H1 (cell line): ENCODE measurements around the gene MAPT. TPM values are rescaled to one million over a fixed set of nuclear protein-coding genes. Genes with fewer than 3 reads are reported as not detected.

Experiments used
- CTCF ChIA-PET: fragments of 300-600 bp; sonication (Branson Sonifier 250); formaldehyde crosslinking; loops from one replicate; lab custom pipeline; 2021; ENCODE audit not compliant: partially characterized antibody; lab: Charles Lee
- POLR2A ChIA-PET: fragments of 300-600 bp; sonication (Branson Sonifier 250); formaldehyde crosslinking; loops from one replicate; lab custom pipeline; 2021; ENCODE audit warnings: inconsistent platforms; ENCODE audit not compliant: partially characterized antibody; lab: Charles Lee
- DNase-seq, 2 experiments: peaks; one replicate each; pipeline versions ENCODE4 v3.0.0 to v3.0.0-alpha.2; 2010 to 2022; ENCODE audit warnings: low spot score in 2 of 2, low read depth in 1 of 2, mixed read lengths in 1 of 2
- FAIRE-seq: peaks from 2 replicates; lab custom pipeline; 2011; peaks lifted over from hg19 to GRCh38; lab: Jason Lieb, UNC
- H2AFZ ChIP-seq: 2 replicates; pipeline ENCODE4 v1.8.1; 2012; ENCODE audit warnings: low read length, inconsistent platforms
- H2AK5ac ChIP-seq: 2 replicates; pipeline ENCODE4 v1.6.1; 2013; ENCODE audit warnings: low read depth, low read length
- H2BK120ac ChIP-seq: replicated peaks from 2 replicates; pipeline ENCODE3; 2013; ENCODE audit warnings: low read depth, low read length, inconsistent platforms
- H2BK12ac ChIP-seq: 2 replicates; pipeline ENCODE4 v1.6.1; 2013; ENCODE audit warnings: low read depth, low read length
- H2BK15ac ChIP-seq: 2 replicates; pipeline ENCODE4 v1.6.1; 2013; ENCODE audit warnings: low read length
- H2BK20ac ChIP-seq: 2 replicates; pipeline ENCODE4 v1.6.1; 2013; ENCODE audit warnings: low read length
- H2BK5ac ChIP-seq: 2 replicates; pipeline ENCODE4 v1.6.1; 2013; ENCODE audit warnings: low read depth, low read length
- H3K14ac ChIP-seq: 2 replicates; pipeline ENCODE4 v1.6.1; 2013; ENCODE audit warnings: inconsistent platforms; ENCODE audit not compliant: insufficient read length
- H3K18ac ChIP-seq: 2 replicates; pipeline ENCODE4 v1.6.1; 2013; ENCODE audit warnings: low read length; ENCODE audit errors: extremely low read depth
- H3K23ac ChIP-seq: 2 replicates; pipeline ENCODE4 v1.6.1; 2013; ENCODE audit warnings: inconsistent platforms; ENCODE audit not compliant: insufficient read length
- H3K23me2 ChIP-seq: 2 replicates; pipeline ENCODE4 v1.6.1; 2013; ENCODE audit warnings: low read depth, low read length
- H3K27ac ChIP-seq: 2 replicates; pipeline ENCODE4 v1.6.1; 2011; ENCODE audit warnings: low read depth, low read length, inconsistent platforms
- H3K27me3 ChIP-seq, 4 experiments: replicated peaks in 1 of 4; 1 replicate in 1 of 4; 2 replicates in 3 of 4; pipeline versions ENCODE4 v1.6.1 to v1.8.1; 2011 to 2013; ENCODE audit warnings: low read length in 3 of 4, mild to moderate bottlenecking in 3 of 4, inconsistent platforms in 2 of 4, mixed read lengths in 2 of 4, moderate library complexity in 1 of 4; ENCODE audit not compliant: control insufficient read depth in 3 of 4, insufficient read depth in 3 of 4; ENCODE audit errors: extremely low read depth in 1 of 4
- H3K36me3 ChIP-seq, 4 experiments: 2 replicates each; pipeline versions ENCODE4 v1.6.1 to v1.8.1; 2011 to 2013; ENCODE audit warnings: mild to moderate bottlenecking in 4 of 4, low read length in 3 of 4, moderate library complexity in 2 of 4, control low read depth in 1 of 4, inconsistent platforms in 1 of 4; ENCODE audit not compliant: insufficient read depth in 4 of 4, control insufficient read depth in 2 of 4
- H3K4ac ChIP-seq: replicated peaks from 2 replicates; pipeline ENCODE3; 2013; ENCODE audit warnings: low read length, low read depth, mixed read lengths, inconsistent platforms; ENCODE audit not compliant: insufficient read length
- H3K4me1 ChIP-seq, 4 experiments: replicated peaks in 1 of 4; 1 replicate in 1 of 4; 2 replicates in 3 of 4; pipeline versions ENCODE4 v1.6.1 to v1.8.1; 2011 to 2013; ENCODE audit warnings: low read length in 3 of 4, inconsistent platforms in 2 of 4, mixed read lengths in 1 of 4; ENCODE audit not compliant: insufficient read depth in 4 of 4, control insufficient read depth in 3 of 4
- H3K4me2 ChIP-seq, 2 experiments: 2 replicates each; pipeline versions ENCODE4 v1.6.1 to v1.8.1; 2011 to 2013; ENCODE audit warnings: low read depth in 2 of 2, low read length in 2 of 2, control low read depth in 1 of 2, inconsistent platforms in 1 of 2, mild to moderate bottlenecking in 1 of 2; ENCODE audit not compliant: insufficient read depth in 1 of 2
- H3K4me3 ChIP-seq, 4 experiments: fragments of 200-600, 300-600 bp in 1 of 4; sonication (generic), shearing (Covaris generic), sonication (Bioruptor Twin) in 1 of 4; 2 replicates each; pipeline versions ENCODE4 v1.5.1 to v1.8.1; 2011 to 2016; ENCODE audit warnings: low read length in 4 of 4, low read depth in 3 of 4, control low read depth in 2 of 4, inconsistent platforms in 2 of 4, mild to moderate bottlenecking in 2 of 4, mixed read lengths in 1 of 4, moderate library complexity in 1 of 4; ENCODE audit not compliant: insufficient read depth in 2 of 4; ENCODE audit errors: extremely low read depth in 1 of 4
- H3K56ac ChIP-seq: replicated peaks from 2 replicates; pipeline ENCODE3; 2013; ENCODE audit warnings: low read depth, mild to moderate bottlenecking, mixed read lengths, low read length, inconsistent platforms; ENCODE audit not compliant: insufficient read length
- H3K79me1 ChIP-seq: 2 replicates; pipeline ENCODE4 v1.6.1; 2013; ENCODE audit warnings: low read depth, low read length, control low read depth
- H3K79me2 ChIP-seq, 2 experiments: 2 replicates each; pipeline versions ENCODE4 v1.6.1 to v1.8.1; 2012 to 2013; ENCODE audit warnings: low read length in 2 of 2, mild to moderate bottlenecking in 2 of 2, inconsistent platforms in 1 of 2; ENCODE audit not compliant: insufficient read depth in 2 of 2, control insufficient read depth in 1 of 2
- H3K9ac ChIP-seq, 4 experiments: replicated peaks in 1 of 4; 1 replicate in 1 of 4; 2 replicates in 3 of 4; pipeline versions ENCODE4 v1.6.1 to v1.8.1; 2011 to 2013; ENCODE audit warnings: low read depth in 3 of 4, low read length in 3 of 4, control low read depth in 2 of 4, mild to moderate bottlenecking in 2 of 4, moderate library complexity in 2 of 4, inconsistent platforms in 1 of 4; ENCODE audit errors: extremely low read depth in 1 of 4
- H3K9me3 ChIP-seq, 2 experiments: 2 replicates each; pipeline versions ENCODE4 v1.6.1 to v1.8.1; 2012 to 2013; ENCODE audit warnings: mild to moderate bottlenecking in 2 of 2, moderate library complexity in 2 of 2, control low read depth in 1 of 2, inconsistent platforms in 1 of 2, low read depth in 1 of 2, low read length in 1 of 2, mixed read lengths in 1 of 2; ENCODE audit not compliant: insufficient read depth in 2 of 2
- H4K20me1 ChIP-seq, 2 experiments: replicated peaks in 1 of 2; 2 replicates each; pipeline versions ENCODE3 to v1.8.1; 2011 to 2013; ENCODE audit warnings: inconsistent platforms in 2 of 2, low read length in 2 of 2, mild to moderate bottlenecking in 1 of 2; ENCODE audit not compliant: insufficient read depth in 2 of 2, control insufficient read depth in 1 of 2
- H4K5ac ChIP-seq: 2 replicates; pipeline ENCODE4 v1.6.1; 2013; ENCODE audit warnings: low read length, low read depth, mixed read lengths, inconsistent platforms; ENCODE audit not compliant: insufficient read length
- H4K8ac ChIP-seq: 2 replicates; pipeline ENCODE4 v1.8.0; 2013; ENCODE audit warnings: mild to moderate bottlenecking, moderate library complexity, low read length, inconsistent platforms; ENCODE audit not compliant: insufficient read depth; ENCODE audit errors: extremely low read depth
- H4K91ac ChIP-seq: replicated peaks from 2 replicates; pipeline ENCODE3; 2013; ENCODE audit warnings: low read length, mixed read lengths, inconsistent platforms; ENCODE audit not compliant: insufficient read length
- ASH2L ChIP-seq: fragments of 200-600, 300-600 bp; sonication (generic); IDR thresholded peaks from one replicate; pipeline ENCODE4 v1.7.1; 2017; ENCODE audit warnings: low read length
- BRCA1 ChIP-seq: IDR thresholded peaks from 2 replicates; pipeline ENCODE4 v1.6.1; 2012; ENCODE audit warnings: low read depth, low read length, improper control_type of control experiment
- CEBPB ChIP-seq: IDR thresholded peaks from 2 replicates; pipeline ENCODE4 v1.6.1; 2012; ENCODE audit warnings: low read depth, low read length
- CTBP2 ChIP-seq: IDR thresholded peaks from 2 replicates; pipeline ENCODE4 v1.7.0; 2011; ENCODE audit warnings: borderline replicate concordance, mild to moderate bottlenecking, moderate library complexity, mixed read lengths, low read length; ENCODE audit not compliant: insufficient read depth, insufficient read length
- HDAC6 ChIP-seq: IDR thresholded peaks from one replicate; pipeline ENCODE4 v1.7.1; 2012; ENCODE audit warnings: low read depth, mild to moderate bottlenecking, inconsistent platforms, low read length, moderate library complexity
- KDM5A ChIP-seq: fragments of 200-600 bp; IDR thresholded peaks from 2 replicates; pipeline ENCODE4 v1.7.1; 2012; ENCODE audit warnings: mild to moderate bottlenecking, low read length, inconsistent platforms, mixed read lengths
- MAFK ChIP-seq: IDR thresholded peaks from 2 replicates; pipeline ENCODE4 v1.6.1; 2012; ENCODE audit warnings: low read depth, mild to moderate bottlenecking, improper control_type of control experiment, low read length
- RNF2 ChIP-seq: fragments of 200-900, 300-1000 bp; sonication (generic); IDR thresholded peaks from 2 replicates; pipeline ENCODE4 v1.7.1; 2016; ENCODE audit warnings: borderline replicate concordance, low read depth, mild to moderate bottlenecking, antibody characterized with exemption, low read length; ENCODE audit not compliant: poor library complexity, severe bottlenecking; ENCODE audit errors: missing control alignments
- SP1 ChIP-seq: IDR thresholded peaks from 2 replicates; pipeline ENCODE4 v1.6.1; 2011; ENCODE audit warnings: low read depth, low read length
- WGBS, 2 experiments: shearing (Covaris generic) in 1 of 2; methylation state at CpG; one replicate each; pipeline versions ENCODE4 v1.1.6 to v1.1.7; 2013 to 2015; ENCODE audit warnings: low lambda C conversion rate in 2 of 2, mixed read lengths in 2 of 2, inconsistent platforms in 1 of 2, low coverage in 1 of 2, missing lambda C conversion rate in 1 of 2; ENCODE audit not compliant: insufficient replicate concordance in 2 of 2, insufficient coverage in 1 of 2, insufficient read length in 1 of 2; ENCODE audit errors: extremely low coverage in 1 of 2, missing lambda C conversion rate in 1 of 2; 5-methylcytosine and 5-hydroxymethylcytosine counted together
- polyA plus RNA-seq, 7 experiments: library from polyadenylated mRNA; depleted of rRNA in 3 of 7; stranded (reverse) in 5 of 7; unstranded in 2 of 7; fragments of >200 nt in 5 of 7; fragments of 200-250 nt in 2 of 7; gene quantifications; 1 replicate in 5 of 7; 2 replicates in 1 of 7; 4 replicates in 1 of 7; pipeline versions ENCODE4 v1.2.1 to v1.2.3, GENCODE V29; 2011 to 2013; ENCODE audit warnings: missing spikeins in 2 of 7, mixed read lengths in 2 of 7
- total RNA-seq: library from RNA; stranded (reverse); fragmentation: NEBNext Ultra II Directional; extraction: Animal tissue kit (Norgen Biotek cat#: 25700); gene quantifications from 2 replicates; pipeline ENCODE4 v1.2.1, GENCODE V29; 2021
- TF ChIP-seq, protein P1 (sequence below): IDR thresholded peaks from 2 replicates; pipeline ENCODE4 v1.6.1; 2012; ENCODE audit warnings: inconsistent platforms
- TF ChIP-seq, protein P2 (sequence below), 3 experiments: IDR thresholded peaks; 1 replicate in 2 of 3; 2 replicates in 1 of 3; pipeline versions ENCODE4 v1.5.1 to v1.6.1; 2011; ENCODE audit warnings: low read length in 3 of 3, mild to moderate bottlenecking in 3 of 3, inconsistent platforms in 2 of 3, low read depth in 1 of 3, moderate library complexity in 1 of 3; ENCODE audit not compliant: insufficient read depth in 1 of 3; ENCODE audit errors: control extremely low read depth in 1 of 3

Gene MAPT
- total and polyA plus RNA-seq, 2 of the 8 experiments (the other 6 are each of a cell fraction or from before 2014, with no cell fraction given) = 0.54 to 1.7 TPM

GRCh38 chr17:45930420-45930951 is 36.1 kb downstream of the MAPT start:
- CTCF ChIA-PET = no interaction called here
- Histone ChIP-seq H3K56ac (no peak overlapping the region), H2BK15ac (no peak overlapping the region), H3K23ac (no peak overlapping the region), H3K14ac (no peak overlapping the region), H3K9ac (no peak overlapping the region), H3K4me1 (no peaks in the 10 kb centered on the region), H2AFZ (no peak overlapping the region), H3K23me2 (no peaks in the 10 kb centered on the region), H3K4ac (no peak overlapping the region), H3K4me2 (no peak overlapping the region), H3K79me2 (no peaks in the 10 kb centered on the region), H3K4me3 (no peak overlapping the region), H2BK20ac (no peak overlapping the region), H4K8ac (no peak overlapping the region), H4K20me1 (no peaks in the 10 kb centered on the region), H3K27ac (no peak overlapping the region), H2BK120ac (no peak overlapping the region), H4K5ac (no peak overlapping the region), H4K91ac (no peak overlapping the region), H3K18ac (no peak overlapping the region), H2BK12ac (no peak overlapping the region), H2BK5ac (no peak overlapping the region), H3K36me3 (no peaks in the 10 kb centered on the region; a peak in 1 of 8 replicates), H3K27me3 (no peaks in the 10 kb centered on the region; a peak in 1 of 7 replicates), H2AK5ac (no peak overlapping the region), H3K79me1 (no peaks in the 10 kb centered on the region), H3K9me3 (peaks cover 16 to 17% of the 10 kb centered on the region in 2 experiments)
- DNase-seq (no peak), FAIRE-seq (no peak)
- POLR2A ChIA-PET = interaction anchor here (1.1 kb wide), 2 partner anchors 9 to 18 kb away, joined by 3 read pairs; no protein-coding TSS in a partner anchor
- WGBS, 2 experiments = 90% methylated on average over 8 of the region's 8 CpGs; no CpG with 5 or more reads in 1 of the 2 experiments
- TF ChIP-seq MAFK (no peak), CTBP2 (no peak), KDM5A (no peak), BRCA1 (no peak), ASH2L (no peak), RNF2 (no peak), SP1 (no peak), HDAC6 (no peak), CEBPB (no peak)
- TF ChIP-seq, protein P1, sequence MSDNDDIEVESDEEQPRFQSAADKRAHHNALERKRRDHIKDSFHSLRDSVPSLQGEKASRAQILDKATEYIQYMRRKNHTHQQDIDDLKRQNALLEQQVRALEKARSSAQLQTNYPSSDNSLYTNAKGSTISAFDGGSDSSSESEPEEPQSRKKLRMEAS = no peak
- TF ChIP-seq, protein P2, sequence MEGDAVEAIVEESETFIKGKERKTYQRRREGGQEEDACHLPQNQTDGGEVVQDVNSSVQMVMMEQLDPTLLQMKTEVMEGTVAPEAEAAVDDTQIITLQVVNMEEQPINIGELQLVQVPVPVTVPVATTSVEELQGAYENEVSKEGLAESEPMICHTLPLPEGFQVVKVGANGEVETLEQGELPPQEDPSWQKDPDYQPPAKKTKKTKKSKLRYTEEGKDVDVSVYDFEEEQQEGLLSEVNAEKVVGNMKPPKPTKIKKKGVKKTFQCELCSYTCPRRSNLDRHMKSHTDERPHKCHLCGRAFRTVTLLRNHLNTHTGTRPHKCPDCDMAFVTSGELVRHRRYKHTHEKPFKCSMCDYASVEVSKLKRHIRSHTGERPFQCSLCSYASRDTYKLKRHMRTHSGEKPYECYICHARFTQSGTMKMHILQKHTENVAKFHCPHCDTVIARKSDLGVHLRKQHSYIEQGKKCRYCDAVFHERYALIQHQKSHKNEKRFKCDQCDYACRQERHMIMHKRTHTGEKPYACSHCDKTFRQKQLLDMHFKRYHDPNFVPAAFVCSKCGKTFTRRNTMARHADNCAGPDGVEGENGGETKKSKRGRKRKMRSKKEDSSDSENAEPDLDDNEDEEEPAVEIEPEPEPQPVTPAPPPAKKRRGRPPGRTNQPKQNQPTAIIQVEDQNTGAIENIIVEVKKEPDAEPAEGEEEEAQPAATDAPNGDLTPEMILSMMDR (IDR thresholded peaks at IDR 0.05; ENCODE audit: control extremely low read depth in 1 of 3, insufficient read depth in 1 of 3, low read depth in 1 of 3, low read length in 3 of 3) = no peak
